Esophagus (tissue), 2 donors: ENCODE data around the gene PTTG1IP. TPM values are rescaled to one million over a fixed set of nuclear protein-coding genes. Genes with fewer than 3 reads are reported as not detected.
A peak's percentile ranks its signal among the peaks of the same experiment; 100 is the strongest.

Experiments used
- H3K27ac ChIP-seq, 2 donors: one replicate each; pipeline ENCODE4 v1.5.1; 2013; ENCODE audit warnings: low read depth in 2 of 2, mild to moderate bottlenecking in 2 of 2, inconsistent platforms in 1 of 2, low read length in 1 of 2, moderate library complexity in 1 of 2
- H3K27me3 ChIP-seq, 2 donors: one replicate each; pipeline ENCODE4 v1.6.1; 2013; ENCODE audit warnings: low read length in 2 of 2, control low read depth in 1 of 2, mild to moderate bottlenecking in 1 of 2; ENCODE audit not compliant: insufficient read depth in 2 of 2, control insufficient read depth in 1 of 2
- H3K36me3 ChIP-seq, 2 donors: one replicate each; pipeline ENCODE4 v1.6.1; 2013; ENCODE audit warnings: low read length in 1 of 2; ENCODE audit not compliant: control insufficient read depth in 2 of 2, insufficient read depth in 2 of 2
- H3K4me1 ChIP-seq, 2 donors: one replicate each; pipeline ENCODE4 v1.6.1; 2013; ENCODE audit warnings: low read length in 1 of 2; ENCODE audit not compliant: control insufficient read depth in 2 of 2, insufficient read depth in 2 of 2
- H3K4me3 ChIP-seq, 2 donors: one replicate each; pipeline ENCODE4 v1.5.1; 2013; ENCODE audit warnings: low read length in 2 of 2, mild to moderate bottlenecking in 2 of 2, low read depth in 1 of 2, moderate library complexity in 1 of 2
- H3K9me3 ChIP-seq, 2 donors: one replicate each; pipeline ENCODE4 v1.6.1; 2013; ENCODE audit warnings: mild to moderate bottlenecking in 2 of 2, low read depth in 1 of 2, low read length in 1 of 2, moderate library complexity in 1 of 2; ENCODE audit not compliant: control insufficient read depth in 2 of 2, insufficient read depth in 1 of 2
- WGBS, 2 donors: extraction: QIAGEN DNeasy Blood & Tissue Kit; methylation state at CpG; one replicate each; pipeline ENCODE4 v1.1.7; 2013; 5-methylcytosine and 5-hydroxymethylcytosine counted together
- polyA plus RNA-seq, 2 donors: library from polyadenylated mRNA; stranded (reverse); fragments of 200-250 nt; gene quantifications; one replicate each; pipeline ENCODE4 v1.2.3, GENCODE V29; 2013
- donor health status: healthy with polysubstance abuse.
- donor health status: Bipolar disorder and iron deficiency.

The PTTG1IP gene
- polyA plus RNA-seq, 2 donors: 45.8 to 47.4 TPM

DNA sequence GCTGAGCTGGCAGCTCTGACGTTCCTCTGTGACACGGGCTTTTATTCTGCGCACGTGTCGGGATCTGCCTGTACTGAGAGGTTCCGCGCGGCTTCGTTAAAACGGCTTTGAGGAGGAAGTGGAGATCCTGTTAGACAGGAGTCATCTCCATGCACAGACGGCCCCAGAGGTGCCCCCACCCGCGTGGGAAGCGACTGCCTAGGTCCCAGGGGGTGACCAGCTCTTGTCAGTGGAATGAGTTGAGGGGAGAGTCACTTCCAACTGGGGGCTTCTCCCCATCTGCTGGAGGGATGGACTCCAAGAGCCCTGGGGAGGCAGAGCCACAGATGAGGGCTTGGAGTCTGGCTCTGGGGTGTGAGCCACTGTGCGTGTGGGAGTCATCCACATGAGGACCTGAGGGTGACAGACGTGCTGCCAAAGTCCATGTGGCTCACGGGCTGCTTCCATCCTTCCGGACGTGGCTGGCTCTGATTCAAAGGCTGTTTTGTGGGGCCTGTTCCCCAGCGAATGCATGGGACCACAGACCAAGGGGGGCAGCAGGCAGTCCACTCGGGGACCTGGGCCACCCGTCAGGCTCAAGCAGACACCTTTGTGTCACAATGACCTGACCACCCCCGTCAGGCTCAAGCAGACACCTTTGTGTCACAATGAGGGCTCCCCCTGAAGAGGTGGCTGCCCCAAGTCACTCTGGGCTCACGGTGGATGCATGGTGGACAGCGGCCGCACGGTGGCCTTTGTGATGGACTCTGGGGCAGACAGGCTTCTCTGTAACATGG, 26.8 kb downstream of the PTTG1IP start:
- Histone ChIP-seq H3K36me3 (peaks cover 3 to 24% of the 10 kb centered on the region in 2 donors), H3K4me3 (no peak overlapping the region), H3K27ac (no peak overlapping the region)

DNA sequence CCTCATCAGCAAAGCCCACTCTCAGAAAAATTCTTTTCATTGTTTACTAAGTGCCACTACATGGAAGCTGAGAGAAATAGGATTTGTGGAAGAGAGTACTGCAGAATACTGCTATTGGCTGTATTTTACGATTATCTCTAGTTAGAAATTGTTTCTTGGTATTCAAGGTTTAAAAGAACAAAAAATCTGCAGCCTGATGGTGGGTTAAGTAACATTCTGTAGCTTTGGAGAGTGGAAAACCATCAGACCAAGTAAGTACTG, 27.3 kb downstream of the PTTG1IP start:
- no peak overlapping the region for H3K27ac ChIP-seq
- 16 to 19% methylated on average over 1 of the region's 1 CpG for WGBS, 2 donors
- H3K4me3 ChIP-seq: no peak overlapping the region
- peaks cover 5 to 10% of the 10 kb centered on the region in 2 donors for H3K4me1 ChIP-seq
- H3K9me3 ChIP-seq: no peaks in the 10 kb centered on the region
- no peaks in the 10 kb centered on the region for H3K27me3 ChIP-seq
- peaks cover 3 to 21% of the 10 kb centered on the region in 2 donors for H3K36me3 ChIP-seq

More for the DNA sequence above, 26.8 kb downstream of the PTTG1IP start:
- Histone ChIP-seq H3K4me1 (peaks cover 5 to 10% of the 10 kb centered on the region in 2 donors), H3K27me3 (no peaks in the 10 kb centered on the region), H3K9me3 (no peaks in the 10 kb centered on the region)
- 32 to 36% methylated on average over 27 of the region's 27 CpGs for WGBS, 2 donors

DNA sequence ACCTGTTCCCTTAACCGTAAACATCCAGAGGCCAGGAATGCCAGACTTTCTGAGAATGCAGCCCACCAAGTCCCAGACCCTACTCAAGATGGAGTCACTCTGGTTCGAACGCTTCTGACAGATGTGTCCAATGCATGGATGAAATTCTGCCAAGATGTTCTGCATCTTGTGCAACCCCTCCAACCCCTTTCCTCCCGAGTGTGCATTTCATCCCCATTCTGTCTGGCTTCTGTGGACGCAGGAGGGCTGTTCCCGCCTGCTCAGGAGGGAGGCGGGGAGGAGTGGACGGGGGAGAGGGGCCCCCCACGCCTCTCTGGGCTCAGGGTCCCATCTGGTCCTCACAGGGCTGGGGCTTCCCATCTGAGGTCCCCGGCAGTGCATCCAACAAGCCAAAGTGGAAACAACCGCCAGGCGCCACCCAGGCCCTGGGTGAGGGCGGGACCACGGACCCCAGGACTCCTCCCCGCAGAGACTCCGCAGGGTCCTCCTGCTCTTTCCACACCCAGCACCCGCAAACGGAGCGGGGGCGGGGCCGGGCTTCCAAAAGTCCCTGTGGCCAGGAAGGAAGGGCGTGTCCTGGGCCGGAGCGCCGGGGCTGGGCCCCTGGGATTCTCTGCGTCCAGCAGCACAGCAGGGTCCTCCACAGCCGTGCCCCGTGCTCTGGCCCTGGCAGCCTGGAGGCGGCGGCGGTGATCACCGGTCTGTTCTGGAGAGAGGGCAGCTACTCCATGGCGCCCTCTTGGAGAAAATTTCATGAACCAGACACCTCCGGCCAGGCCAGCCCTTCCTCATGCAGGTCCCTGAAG, 27.9 kb downstream of the PTTG1IP start:
- 6 to 7% methylated on average over 34 of the region's 34 CpGs for WGBS, 2 donors
- Histone ChIP-seq H3K36me3 (peaks cover 3 to 18% of the 10 kb centered on the region in 2 donors), H3K27ac (no peak overlapping the region), H3K9me3 (no peaks in the 10 kb centered on the region), H3K4me3 (peak overlapping the region in 1 of 2 donors; percentile 5), H3K4me1 (peaks cover 5 to 10% of the 10 kb centered on the region in 2 donors), H3K27me3 (no peaks in the 10 kb centered on the region)

DNA sequence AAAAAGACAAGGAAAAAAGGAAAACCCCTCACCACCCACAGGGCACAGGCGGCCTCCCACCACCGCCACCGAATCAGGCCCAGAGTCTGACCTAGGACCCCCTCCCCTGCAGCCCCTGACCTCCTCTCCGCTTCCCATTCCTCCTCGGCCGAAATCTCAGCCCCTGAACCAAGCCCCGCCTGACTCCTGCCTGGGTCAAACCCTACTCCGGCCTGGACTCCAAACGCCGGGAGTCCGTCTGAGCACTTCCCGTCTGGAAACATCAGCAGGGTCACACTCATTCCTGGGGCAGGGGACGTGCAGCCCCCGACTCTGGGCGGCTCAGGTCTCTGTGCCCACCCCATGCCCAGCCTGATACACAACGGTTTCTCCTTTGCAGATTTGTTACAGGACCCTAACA, 29.2 kb downstream of the PTTG1IP start:
- Histone ChIP-seq H3K4me1 (peaks cover 5 to 10% of the 10 kb centered on the region in 2 donors), H3K36me3 (peaks cover 3 to 6% of the 10 kb centered on the region in 2 donors), H3K9me3 (no peaks in the 10 kb centered on the region), H3K4me3 (no peak overlapping the region), H3K27ac (no peak overlapping the region), H3K27me3 (no peaks in the 10 kb centered on the region)
- WGBS, 2 donors: 72 to 75% methylated on average over 16 of the region's 16 CpGs

DNA sequence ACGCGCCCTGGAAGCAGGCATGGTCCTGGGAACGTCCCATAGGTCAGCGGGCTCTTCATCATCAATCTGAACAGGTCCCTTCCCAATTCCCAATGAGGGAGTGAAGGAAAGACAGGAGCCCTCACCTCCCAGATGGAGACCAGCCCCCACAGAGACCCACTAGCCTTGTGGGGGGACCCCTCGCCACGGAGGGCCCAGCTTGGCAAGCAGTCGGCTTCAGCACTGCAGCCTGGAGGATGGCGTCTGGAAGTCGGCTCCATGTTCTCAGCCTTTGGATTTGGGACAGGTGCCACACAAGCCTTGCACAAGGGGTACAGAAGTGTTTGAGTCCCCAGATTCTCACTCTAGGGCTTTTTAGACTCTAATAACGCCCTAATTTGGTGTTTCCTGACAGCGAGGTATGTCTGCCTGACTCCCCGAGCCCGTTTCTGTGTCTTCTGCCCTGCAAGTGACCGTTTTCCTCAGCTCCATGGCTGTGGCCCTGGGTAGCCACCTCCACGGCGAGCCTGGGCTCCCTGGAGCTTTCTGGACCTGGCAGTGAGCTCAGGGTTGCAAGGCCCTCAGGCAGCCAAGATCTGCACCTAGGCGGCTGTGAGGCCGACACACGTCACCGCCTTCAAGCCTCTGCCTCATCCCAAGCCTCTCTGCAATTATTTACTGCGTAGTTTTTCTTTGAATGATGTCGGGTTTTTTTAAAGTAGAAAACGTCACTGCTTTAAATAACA, 30.6 kb downstream of the PTTG1IP start:
- Histone ChIP-seq H3K4me3 (no peak overlapping the region), H3K4me1 (peaks cover 7 to 10% of the 10 kb centered on the region in 2 donors), H3K36me3 (no peaks in the 10 kb centered on the region), H3K27me3 (no peaks in the 10 kb centered on the region), H3K27ac (no peak overlapping the region), H3K9me3 (no peaks in the 10 kb centered on the region)
- 80 to 84% methylated on average over 23 of the region's 23 CpGs for WGBS, 2 donors

DNA sequence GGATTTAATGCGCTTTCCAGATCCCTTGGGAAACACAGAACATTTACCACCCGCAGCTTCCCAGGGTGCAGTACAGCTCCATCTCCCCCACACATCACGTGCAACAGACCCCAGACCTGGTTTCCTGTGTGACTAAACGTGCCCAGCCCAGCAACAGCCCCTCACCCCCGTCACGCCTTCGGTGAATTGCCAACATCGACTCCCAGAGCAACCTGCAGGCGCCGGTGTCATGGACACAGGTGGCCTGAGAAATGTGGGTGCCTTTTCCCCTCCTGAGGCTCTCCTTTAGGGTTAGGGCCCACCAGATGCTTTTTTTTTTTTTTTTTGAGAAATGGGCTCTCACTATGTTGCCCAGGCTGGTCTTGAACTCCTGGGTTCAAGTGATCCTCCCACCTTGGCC, 31.4 kb downstream of the PTTG1IP start:
- no peaks in the 10 kb centered on the region for H3K27me3 ChIP-seq
- H3K9me3 ChIP-seq: no peaks in the 10 kb centered on the region
- H3K36me3 ChIP-seq: no peaks in the 10 kb centered on the region
- peaks cover 8 to 11% of the 10 kb centered on the region in 2 donors for H3K4me1 ChIP-seq
- 81 to 83% methylated on average over 10 of the region's 10 CpGs for WGBS, 2 donors
- no peak overlapping the region for H3K27ac ChIP-seq
- no peak overlapping the region for H3K4me3 ChIP-seq

DNA sequence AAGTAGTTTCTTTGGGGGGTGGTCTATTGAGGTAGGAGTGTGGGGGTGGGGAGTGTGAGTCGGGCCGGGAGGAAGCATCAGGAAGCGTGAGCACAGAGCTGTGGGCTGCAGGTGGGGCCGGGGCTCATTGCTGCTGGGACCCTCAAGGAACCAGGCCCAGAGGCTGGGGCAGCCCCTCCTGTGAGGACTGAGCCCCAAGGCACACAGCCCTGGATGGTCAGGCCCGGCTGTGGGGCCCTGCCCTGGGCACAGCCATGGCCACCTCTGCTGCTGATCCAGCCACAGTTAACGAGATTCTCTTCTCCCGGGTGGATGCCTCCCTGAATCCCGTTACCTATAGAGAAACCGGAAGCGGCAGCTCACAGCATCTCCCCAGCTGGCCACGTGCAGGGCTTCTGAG, 32.7 kb downstream of the PTTG1IP start:
- H3K36me3 ChIP-seq: no peaks in the 10 kb centered on the region
- no peak overlapping the region for H3K27ac ChIP-seq
- H3K4me1 ChIP-seq: peaks cover 4 to 9% of the 10 kb centered on the region in 2 donors
- WGBS, 2 donors: 76 to 84% methylated on average over 10 to 11 of the region's 11 CpGs
- no peaks in the 10 kb centered on the region for H3K27me3 ChIP-seq
- H3K4me3 ChIP-seq: no peak overlapping the region
- no peaks in the 10 kb centered on the region for H3K9me3 ChIP-seq

DNA sequence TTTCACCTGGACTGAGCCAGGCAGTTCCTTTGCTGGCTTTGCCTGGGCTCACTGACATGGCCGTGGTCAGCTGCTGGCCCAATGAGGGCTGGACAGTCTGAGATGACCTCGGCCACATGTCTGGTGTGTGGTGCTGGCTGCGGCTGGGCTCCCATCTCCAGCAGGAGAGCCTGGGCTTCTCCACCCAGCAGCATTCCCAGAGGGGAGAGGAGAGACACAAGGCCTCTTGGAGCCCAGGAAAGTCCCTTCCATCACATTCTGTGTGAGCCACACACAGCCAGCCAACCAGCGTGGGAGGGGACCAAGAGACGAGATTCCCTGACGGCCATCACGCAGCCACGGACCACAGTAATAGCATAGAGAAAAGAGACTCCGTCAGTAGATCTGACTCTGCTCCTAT, 34.5 kb downstream of the PTTG1IP start:
- Histone ChIP-seq H3K36me3 (no peaks in the 10 kb centered on the region), H3K4me3 (no peak overlapping the region), H3K27ac (no peak overlapping the region), H3K27me3 (no peaks in the 10 kb centered on the region), H3K9me3 (no peaks in the 10 kb centered on the region), H3K4me1 (peaks cover 4 to 6% of the 10 kb centered on the region in 2 donors)
- WGBS, 2 donors: 88 to 89% methylated on average over 9 of the region's 9 CpGs

DNA sequence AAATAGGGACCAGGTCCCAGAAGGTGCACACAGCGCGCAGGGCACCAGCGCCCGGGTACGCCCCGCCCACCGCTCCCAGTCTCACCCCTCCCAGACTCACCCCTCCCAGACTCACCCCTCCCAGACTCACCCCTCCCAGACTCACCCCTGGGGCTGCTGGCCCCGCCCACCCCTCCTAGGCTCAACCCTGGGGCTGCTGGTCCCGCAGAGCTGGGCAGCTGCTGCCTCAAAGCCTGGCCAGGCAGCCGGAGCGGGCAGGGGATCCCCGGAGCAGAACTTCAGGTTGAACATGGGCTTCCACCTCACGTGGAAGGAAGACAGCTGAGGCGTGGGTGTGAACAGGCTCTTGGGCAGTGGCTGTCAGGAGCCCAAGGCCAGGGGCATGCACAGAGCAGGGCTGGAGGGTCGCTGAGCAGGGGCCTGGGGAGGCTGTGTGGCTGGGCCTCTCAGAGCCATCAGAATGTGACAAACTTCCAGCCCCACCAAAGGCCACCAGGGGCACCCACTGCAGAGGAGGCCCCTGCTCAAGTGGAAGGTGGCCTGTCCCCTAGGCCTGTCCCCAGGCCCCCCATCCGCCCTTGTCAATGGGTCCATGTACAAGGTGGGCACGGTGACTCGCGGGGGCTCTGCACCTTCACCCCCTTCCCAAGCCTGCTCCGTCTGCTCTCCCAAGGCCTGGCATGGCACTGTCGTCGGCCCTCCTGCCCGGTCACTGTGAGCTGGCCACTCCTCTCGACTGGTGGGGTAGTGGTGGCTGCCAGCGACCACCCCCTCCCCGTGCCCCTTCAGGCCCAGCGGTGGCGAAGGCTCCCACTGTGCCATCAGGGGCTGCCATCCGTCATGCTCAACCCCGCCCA, 35.2 kb downstream of the PTTG1IP start:
- 78 to 85% methylated on average over 29 to 30 of the region's 30 CpGs for WGBS, 2 donors
- H3K27me3 ChIP-seq: no peaks in the 10 kb centered on the region
- peaks cover 4 to 6% of the 10 kb centered on the region in 2 donors for H3K4me1 ChIP-seq
- H3K27ac ChIP-seq: no peak overlapping the region
- H3K4me3 ChIP-seq: no peak overlapping the region
- no peaks in the 10 kb centered on the region for H3K9me3 ChIP-seq
- H3K36me3 ChIP-seq: no peaks in the 10 kb centered on the region
